Omental fat pad (tissue), 4 donors: ENCODE data around the gene CIAO3. TPM values are rescaled to one million over a fixed set of nuclear protein-coding genes. Genes with fewer than 3 reads are reported as not detected.
"Not testable (repeated sequence)": the region's sequence is repeated elsewhere in the genome, so short reads cannot be mapped to it uniquely, and the experiment has no call there.

ENCODE experiments used
- ATAC-seq: fragments of 150-250 bp; one replicate; pipeline ENCODE4 v1.9.1; 2016; ENCODE audit warnings: mild to moderate bottlenecking, moderate library complexity; ENCODE audit not compliant: low FRiP score
- DNase-seq: peaks from one replicate; pipeline ENCODE4 v3.0.0-alpha.2; 2019; ENCODE audit warnings: low spot score
- total RNA-seq, 4 donors: library from RNA; depleted of rRNA; stranded (reverse); fragments of >200 nt; gene quantifications; one replicate each; pipeline ENCODE4 v1.1.0, GENCODE V29; 2016
- TF ChIP-seq, protein P1 (sequence below), 3 donors: fragments of 450-650 bp; IDR thresholded peaks; one replicate each; pipeline ENCODE4 v1.5.1; 2016 to 2017; ENCODE audit warnings: antibody characterized with exemption in 3 of 3, mild to moderate bottlenecking in 3 of 3, moderate library complexity in 2 of 3

Gene CIAO3
- total RNA-seq, 4 donors from 2014 or later = 17.6 to 26.8 (median 22.1) TPM

- TF ChIP-seq, protein P1, sequence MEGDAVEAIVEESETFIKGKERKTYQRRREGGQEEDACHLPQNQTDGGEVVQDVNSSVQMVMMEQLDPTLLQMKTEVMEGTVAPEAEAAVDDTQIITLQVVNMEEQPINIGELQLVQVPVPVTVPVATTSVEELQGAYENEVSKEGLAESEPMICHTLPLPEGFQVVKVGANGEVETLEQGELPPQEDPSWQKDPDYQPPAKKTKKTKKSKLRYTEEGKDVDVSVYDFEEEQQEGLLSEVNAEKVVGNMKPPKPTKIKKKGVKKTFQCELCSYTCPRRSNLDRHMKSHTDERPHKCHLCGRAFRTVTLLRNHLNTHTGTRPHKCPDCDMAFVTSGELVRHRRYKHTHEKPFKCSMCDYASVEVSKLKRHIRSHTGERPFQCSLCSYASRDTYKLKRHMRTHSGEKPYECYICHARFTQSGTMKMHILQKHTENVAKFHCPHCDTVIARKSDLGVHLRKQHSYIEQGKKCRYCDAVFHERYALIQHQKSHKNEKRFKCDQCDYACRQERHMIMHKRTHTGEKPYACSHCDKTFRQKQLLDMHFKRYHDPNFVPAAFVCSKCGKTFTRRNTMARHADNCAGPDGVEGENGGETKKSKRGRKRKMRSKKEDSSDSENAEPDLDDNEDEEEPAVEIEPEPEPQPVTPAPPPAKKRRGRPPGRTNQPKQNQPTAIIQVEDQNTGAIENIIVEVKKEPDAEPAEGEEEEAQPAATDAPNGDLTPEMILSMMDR (IDR thresholded peaks at IDR 0.05) = no peak
- ATAC-seq (no peak), DNase-seq (no peak)
Measured at GRCh38 chr16:780296-780695, 39.5 kb upstream of the CIAO3 start.

DNA sequence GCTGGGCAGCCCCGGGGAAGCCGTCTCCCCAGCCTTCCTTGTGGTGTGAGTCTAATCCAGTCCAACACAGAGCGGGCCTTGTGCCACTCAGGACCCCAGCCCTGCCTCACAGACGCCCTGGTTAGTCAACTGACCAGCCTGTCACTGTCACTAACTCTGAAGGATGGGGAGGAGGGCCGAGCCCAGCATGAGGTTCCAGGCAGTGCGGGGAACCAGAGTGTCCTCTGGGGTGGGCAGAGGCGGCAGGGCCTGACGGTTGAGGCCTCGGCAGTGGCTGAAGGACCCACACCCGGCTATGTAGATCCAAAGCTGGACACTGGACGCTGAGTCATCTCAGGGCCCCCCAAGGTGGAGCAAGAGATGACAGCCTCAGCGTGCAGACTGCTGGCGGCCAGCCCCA is 38.8 kb upstream of the CIAO3 start:
- no peak for ATAC-seq
- TF ChIP-seq, protein P1 (IDR thresholded peaks at IDR 0.05) = no peak

DNA sequence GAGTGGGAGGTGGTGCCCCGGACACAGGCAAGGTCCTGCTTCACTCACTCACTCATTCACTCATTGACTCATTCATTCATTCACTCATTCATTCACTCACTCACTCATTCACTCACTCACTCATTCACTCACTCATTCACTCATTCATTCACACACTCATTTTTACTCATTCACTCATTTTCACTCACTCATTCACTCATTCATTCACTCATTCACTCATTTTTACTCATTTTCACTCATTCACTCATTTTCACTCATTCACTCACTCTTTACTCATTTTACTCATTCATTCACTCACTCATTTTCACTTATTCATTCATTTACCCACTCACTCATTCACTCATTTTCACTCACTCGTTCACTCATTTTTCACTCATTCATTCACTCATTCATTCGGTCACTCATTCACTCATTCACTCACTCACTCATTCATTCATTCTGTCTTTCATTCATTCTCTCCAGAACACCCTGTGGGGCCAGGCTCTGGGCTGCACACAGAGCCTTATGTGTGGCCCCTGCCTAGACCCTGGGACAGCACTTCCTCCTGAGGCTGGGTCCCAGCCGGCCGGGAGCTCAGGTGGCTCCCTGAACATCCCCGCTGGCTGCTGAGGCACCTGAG is 38.2 kb upstream of the CIAO3 start:
- DNase-seq = no peak
- ATAC-seq = no peak
- TF ChIP-seq, protein P1 (IDR thresholded peaks at IDR 0.05) = no peak

More for the DNA sequence above, 38.8 kb upstream of the CIAO3 start:
- no peak for DNase-seq

DNA sequence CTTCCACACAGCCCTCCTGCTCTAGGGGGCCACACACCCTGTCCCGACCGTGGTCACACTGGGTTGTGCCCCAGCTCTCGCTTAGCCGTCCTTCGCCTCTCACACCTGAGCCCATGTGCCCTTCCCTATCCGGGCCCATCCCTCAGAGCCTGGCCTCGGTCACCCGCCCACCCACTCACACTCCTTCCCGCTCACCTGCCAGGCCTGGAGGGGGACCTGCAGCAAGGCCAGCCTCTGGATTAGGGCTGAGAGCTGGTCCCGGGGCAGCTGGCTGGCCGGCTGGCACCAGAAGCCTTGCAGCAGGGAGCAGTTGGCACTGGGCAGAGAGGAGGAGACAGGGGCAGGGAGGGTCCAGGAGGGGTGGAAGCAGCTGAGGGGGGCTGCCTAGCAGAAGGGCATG is 37.6 kb upstream of the CIAO3 start:
- TF ChIP-seq, protein P1 (IDR thresholded peaks at IDR 0.05) = no peak
- peak; percentile 16 for ATAC-seq
- no peak for DNase-seq

DNA sequence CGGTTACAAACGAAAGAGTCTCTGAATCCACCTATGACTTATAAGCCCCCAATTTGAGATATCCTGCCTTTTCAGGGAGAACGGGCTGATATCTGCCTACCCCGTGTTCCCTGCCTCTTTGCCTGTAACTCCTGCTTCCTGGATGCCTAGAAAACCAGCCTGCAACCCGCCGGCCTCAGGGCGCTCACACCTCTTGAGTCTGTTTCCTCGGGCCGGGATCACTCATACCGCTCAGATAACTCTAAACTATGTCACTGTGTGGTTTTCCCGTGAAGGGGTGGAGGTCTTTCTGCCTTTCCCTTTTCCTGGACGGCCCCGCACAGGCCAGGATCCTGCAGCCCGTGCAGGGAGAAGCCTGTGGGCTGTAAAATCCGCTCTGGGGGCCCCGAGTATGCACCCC is 37.0 kb upstream of the CIAO3 start:
- no peak for ATAC-seq
- DNase-seq = no peak
- TF ChIP-seq, protein P1 (IDR thresholded peaks at IDR 0.05) = no peak

GRCh38 chr16:776824-777223 is 36.0 kb upstream of the CIAO3 start:
- no peak for DNase-seq
- TF ChIP-seq, protein P1 (IDR thresholded peaks at IDR 0.05) = no peak
- no peak for ATAC-seq

DNA sequence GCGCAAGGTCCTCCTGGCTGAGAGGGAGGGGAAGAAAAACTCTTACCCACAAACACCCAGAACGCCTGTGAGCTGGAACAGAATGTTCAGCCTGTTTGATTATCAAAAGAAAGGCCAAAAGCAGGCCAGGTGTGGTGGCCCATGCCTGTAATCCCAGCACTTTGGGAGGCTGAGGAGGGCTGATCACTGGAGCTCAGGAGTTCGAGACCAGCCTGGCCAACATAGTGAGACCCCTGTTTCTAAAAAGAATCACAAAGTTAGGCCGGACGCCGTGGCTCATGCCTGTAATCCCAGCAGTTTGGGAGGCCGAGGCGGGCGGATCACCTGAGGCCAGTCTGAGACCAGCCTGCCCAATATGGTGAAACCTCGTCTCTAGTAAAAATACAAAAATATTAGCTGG is 35.5 kb upstream of the CIAO3 start:
- DNase-seq, ATAC-seq: not testable (repeated sequence)
